HEK293T (cell line): Measurements from ENCODE around the gene PLCD3.

Experiments
- ARNT ChIP-seq: fragments of 450-650 bp; IDR thresholded peaks from 2 replicates; pipeline ENCODE4 v1.6.1; 2017; ENCODE audit warnings: mild to moderate bottlenecking
- BHLHE40 ChIP-seq: fragments of 450-650 bp; IDR thresholded peaks from 2 replicates; pipeline ENCODE4 v1.6.1; 2016; ENCODE audit warnings: mild to moderate bottlenecking, moderate library complexity, borderline replicate concordance
- CTBP1 ChIP-seq: fragments of 450-650 bp; IDR thresholded peaks from 2 replicates; pipeline ENCODE4 v1.6.1; 2016; ENCODE audit warnings: borderline replicate concordance
- ELF4 ChIP-seq: fragments of 450-650 bp; IDR thresholded peaks from 2 replicates; pipeline ENCODE4 v1.6.1; 2017; ENCODE audit warnings: antibody characterized with exemption
- FOXM1 ChIP-seq: fragments of 450-650 bp; IDR thresholded peaks from 2 replicates; pipeline ENCODE4 v1.6.1; 2017; ENCODE audit warnings: mild to moderate bottlenecking, borderline replicate concordance
- HDGF ChIP-seq: fragments of 450-650 bp; IDR thresholded peaks from 2 replicates; pipeline ENCODE4 v1.6.1; 2017; ENCODE audit warnings: antibody characterized with exemption, borderline replicate concordance
- L3MBTL2 ChIP-seq: fragments of 450-650 bp; conservative IDR thresholded peaks from 2 replicates; pipeline ENCODE4 v1.6.1; 2016; ENCODE audit warnings: mild to moderate bottlenecking
- LEF1 ChIP-seq: fragments of 450-650 bp; IDR thresholded peaks from 2 replicates; pipeline ENCODE4 v1.6.1; 2017; ENCODE audit warnings: mild to moderate bottlenecking, borderline replicate concordance
- NFRKB ChIP-seq: fragments of 450-650 bp; IDR thresholded peaks from 2 replicates; pipeline ENCODE4 v1.6.1; 2016; ENCODE audit warnings: mild to moderate bottlenecking, moderate library complexity
- SP1 ChIP-seq: fragments of 450-650 bp; IDR thresholded peaks from 2 replicates; pipeline ENCODE4 v1.6.1; 2017
- SUZ12 ChIP-seq: fragments of 450-650 bp; IDR thresholded peaks from 2 replicates; pipeline ENCODE4 v1.6.1; 2016; ENCODE audit warnings: mild to moderate bottlenecking
- TARDBP ChIP-seq: fragments of 450-650 bp; IDR thresholded peaks from 2 replicates; pipeline ENCODE4 v1.6.1; 2016
- ZNF384 ChIP-seq: fragments of 450-650 bp; IDR thresholded peaks from 2 replicates; pipeline ENCODE4 v1.6.1; 2016

- TF ChIP-seq FOXM1 (no peak), HDGF (no peak), ARNT (no peak), SUZ12 (no peak), SP1 (no peak), BHLHE40 (no peak), TARDBP (no peak), CTBP1 (no peak), ELF4 (no peak), L3MBTL2 (no peak), ZNF384 (no peak), LEF1 (no peak), NFRKB (no peak)
Measured at GRCh38 chr17:45164734-45165269, 32.5 kb upstream of the PLCD3 start.
